HCT116 (cell line): Measurements from ENCODE around the gene NCAPD3.

ENCODE experiments used
- CTCF ChIP-seq, 3 experiments: fragments of 200-600 bp in 1 of 3; sonication (generic) in 1 of 3; IDR thresholded peaks in 2 of 3; conservative IDR thresholded peaks in 1 of 3; 2 replicates each; pipeline ENCODE4 v1.5.1; 2012 to 2017; ENCODE audit warnings: low read depth in 2 of 3, low read length in 2 of 3, antibody characterized with exemption in 1 of 3, borderline replicate concordance in 1 of 3, control low read depth in 1 of 3, mild to moderate bottlenecking in 1 of 3, mixed read lengths in 1 of 3, mixed run types in 1 of 3, moderate library complexity in 1 of 3; ENCODE audit not compliant: insufficient read depth in 1 of 3
- EZH2 ChIP-seq: fragments of 200-600 bp; sonication (generic); IDR thresholded peaks from 2 replicates; pipeline ENCODE4 v1.6.1; 2017; ENCODE audit warnings: antibody characterized with exemption, mixed run types
- MAX ChIP-seq: IDR thresholded peaks from 2 replicates; pipeline ENCODE4 v1.6.1; 2012
- POLR2A ChIP-seq: IDR thresholded peaks from 2 replicates; pipeline ENCODE4 v1.7.0; 2011; ENCODE audit warnings: borderline replicate concordance; ENCODE audit not compliant: insufficient read depth, insufficient read length; ENCODE audit errors: extremely low read depth
- POLR2AphosphoS5 ChIP-seq: IDR thresholded peaks from 2 replicates; pipeline ENCODE4 v1.6.1; 2011; ENCODE audit warnings: mild to moderate bottlenecking, low read depth, low read length, moderate library complexity
- RAD21 ChIP-seq: IDR thresholded peaks from 2 replicates; pipeline ENCODE4 v1.6.1; 2012; ENCODE audit warnings: low read depth, mild to moderate bottlenecking
- SRF ChIP-seq: IDR thresholded peaks from 2 replicates; pipeline ENCODE4 v1.6.1; 2012; ENCODE audit warnings: low read depth
- ZFX ChIP-seq: fragments of 450-650 bp; IDR thresholded peaks from 2 replicates; pipeline ENCODE4 v1.6.1; 2017
- ZNF274 ChIP-seq: fragments of 200-500 bp; sonication (Bioruptor generic); IDR thresholded peaks from 2 replicates; pipeline ENCODE4 v1.6.1; 2014; ENCODE audit warnings: mild to moderate bottlenecking, low read depth, low read length, inconsistent platforms

GRCh38 chr11:134230339-134230738, 6.6 kb upstream of the NCAPD3 start:
- TF ChIP-seq ZFX (no peak), ZNF274 (no peak), EZH2 (no peak), SRF (no peak), CTCF (IDR thresholded peaks at IDR 0.05 in 2 of 3, conservative IDR thresholded peaks at IDR 0.05 in 1 of 3; ENCODE audit: borderline replicate concordance in 1 of 3, insufficient read depth in 1 of 3, low read depth in 2 of 3, low read length in 2 of 3) (no peak), RAD21 (no peak), POLR2AphosphoS5 (no peak), MAX (no peak), POLR2A (no peak)
